Loucy (cell line): Measurements from ENCODE around the gene SGMS1.

Source experiments
- CTCF ChIP-seq: fragments of 200-600 bp; sonication (generic); conservative IDR thresholded peaks from 2 replicates; pipeline ENCODE4 v1.5.1; 2014; ENCODE audit warnings: mild to moderate bottlenecking, antibody characterized with exemption, low read length
- EZH2phosphoT487 ChIP-seq: fragments of 200-600 bp; IDR thresholded peaks from 2 replicates; pipeline ENCODE4 v1.6.1; 2018; ENCODE audit warnings: antibody characterized with exemption, mild to moderate bottlenecking, moderate library complexity, borderline replicate concordance

GRCh38 chr10:50346942-50347341 lies 276.8 kb downstream of the SGMS1 start:
- TF ChIP-seq CTCF (no peak), EZH2phosphoT487 (no peak)
